OCI-LY1 (cell line): ENCODE results near the gene GCDH.

ENCODE experiments used
- H2AFZ ChIP-seq: fragments of 200-600 bp; sonication (generic), shearing (Covaris generic); 2 replicates; pipeline ENCODE4 v1.6.0; 2014; ENCODE audit warnings: antibody characterized with exemption, mild to moderate bottlenecking, low read length
- H3F3A ChIP-seq: fragments of 200-600 bp; sonication (generic), shearing (Covaris generic); 2 replicates; pipeline ENCODE4 v1.6.0; 2014; ENCODE audit warnings: mild to moderate bottlenecking, antibody characterized with exemption, low read length, moderate library complexity; ENCODE audit not compliant: insufficient read depth
- H3K27ac ChIP-seq: fragments of 200-600 bp; sonication (generic); 2 replicates; pipeline ENCODE4 v1.5.1; 2014; ENCODE audit warnings: low read length, mixed run types, mild to moderate bottlenecking, low read depth; ENCODE audit not compliant: poor library complexity, severe bottlenecking
- H3K27me3 ChIP-seq: fragments of 200-600 bp; sonication (generic); 2 replicates; pipeline ENCODE4 v1.6.0; 2014; ENCODE audit warnings: antibody characterized with exemption, mild to moderate bottlenecking, low read length, moderate library complexity; ENCODE audit not compliant: insufficient read depth
- H3K36me3 ChIP-seq: fragments of 200-600 bp; sonication (generic); 2 replicates; pipeline ENCODE4 v1.6.1; 2014; ENCODE audit warnings: mild to moderate bottlenecking, antibody characterized with exemption, low read length, moderate library complexity, mixed read lengths; ENCODE audit not compliant: insufficient read depth
- H3K4me1 ChIP-seq: fragments of 200-600 bp; sonication (generic); 2 replicates; pipeline ENCODE4 v1.5.1; 2014; ENCODE audit warnings: mild to moderate bottlenecking, low read length, moderate library complexity; ENCODE audit not compliant: insufficient read depth, severe bottlenecking
- H3K4me2 ChIP-seq: fragments of 200-600 bp; sonication (generic), shearing (Covaris generic); 2 replicates; pipeline ENCODE4 v1.6.1; 2014; ENCODE audit warnings: low read length
- H3K4me3 ChIP-seq: fragments of 200-600 bp; sonication (generic); 2 replicates; pipeline ENCODE4 v1.5.1; 2014; ENCODE audit warnings: low read length, low read depth, mild to moderate bottlenecking, mixed read lengths; ENCODE audit not compliant: poor library complexity, severe bottlenecking
- H3K79me2 ChIP-seq: fragments of 200-600 bp; shearing (Covaris generic); 2 replicates; pipeline ENCODE4 v1.6.1; 2016; ENCODE audit warnings: mixed run types, low read length, mixed read lengths; ENCODE audit not compliant: insufficient read depth
- H3K9ac ChIP-seq: fragments of 200-600 bp; sonication (generic), shearing (Covaris generic); 2 replicates; pipeline ENCODE4 v1.6.1; 2014; ENCODE audit warnings: mild to moderate bottlenecking, low read length, mixed read lengths
- H3K9me2 ChIP-seq: fragments of 200-600 bp; sonication (generic), shearing (Covaris generic); 2 replicates; pipeline ENCODE4 v1.6.1; 2014; ENCODE audit warnings: low read depth, mild to moderate bottlenecking, low read length, mixed read lengths
- H3K9me3 ChIP-seq: fragments of 200-600 bp; shearing (Covaris generic); 2 replicates; pipeline ENCODE4 v1.6.1; 2014; ENCODE audit warnings: low read length, mixed read lengths
- H4K20me1 ChIP-seq: fragments of 200-600 bp; sonication (generic), shearing (Covaris generic); 2 replicates; pipeline ENCODE4 v1.6.0; 2016; ENCODE audit warnings: mild to moderate bottlenecking, low read length; ENCODE audit not compliant: insufficient read depth
- CTCF ChIP-seq: fragments of 200-600 bp; sonication (generic), shearing (Covaris generic); IDR thresholded peaks from 2 replicates; pipeline ENCODE4 v1.5.1; 2017; ENCODE audit warnings: mild to moderate bottlenecking, antibody characterized with exemption, low read length, moderate library complexity, mixed read lengths
- EZH2 ChIP-seq: fragments of 200-600 bp; sonication (generic), shearing (Covaris generic); IDR thresholded peaks from 2 replicates; pipeline ENCODE4 v1.8.0; 2017; ENCODE audit warnings: borderline replicate concordance, mixed run types, mild to moderate bottlenecking, antibody characterized with exemption, low read length, moderate library complexity, mixed read lengths

Gene GCDH

GRCh38 chr19:12866416-12867119, 24.4 kb upstream of the GCDH start:
- Histone ChIP-seq H3K4me3 (no peak overlapping the region), H3K9me3 (no peaks in the 10 kb centered on the region), H3K9me2 (no peaks in the 10 kb centered on the region), H3F3A (no peaks in the 10 kb centered on the region), H4K20me1 (no peaks in the 10 kb centered on the region), H3K36me3 (0 out of 2 replicates have a peak, but pooled peaks cover 4% of the 10 kb centered on the region), H3K27me3 (no peaks in the 10 kb centered on the region), H3K4me2 (no peak overlapping the region), H3K9ac (no peak overlapping the region), H2AFZ (no peak overlapping the region), H3K27ac (no peak overlapping the region), H3K79me2 (no peaks in the 10 kb centered on the region), H3K4me1 (peaks cover 10% of the 10 kb centered on the region)
- TF ChIP-seq CTCF: no peak
- TF ChIP-seq EZH2: no peak

GRCh38 chr19:12867120-12868099, 23.6 kb upstream of the GCDH start:
- no peaks in the 10 kb centered on the region for H3F3A ChIP-seq
- H3K4me1 ChIP-seq: peaks cover 10% of the 10 kb centered on the region
- no peak overlapping the region for H3K27ac ChIP-seq
- H3K9ac ChIP-seq: peak overlapping the region; percentile 21; the same call in 1 of the 2 replicates
- no peaks in the 10 kb centered on the region for H3K79me2 ChIP-seq
- TF ChIP-seq EZH2 (no peak), CTCF (no peak; the same call in 1 of the 2 replicates)
- H2AFZ ChIP-seq: no peak overlapping the region
- peaks cover 6% of the 10 kb centered on the region; the same call in 1 of the 2 replicates for H3K36me3 ChIP-seq
- H4K20me1 ChIP-seq: no peaks in the 10 kb centered on the region
- H3K9me3 ChIP-seq: no peaks in the 10 kb centered on the region
- H3K4me3 ChIP-seq: peak overlapping the region; percentile 56
- no peaks in the 10 kb centered on the region for H3K27me3 ChIP-seq
- H3K9me2 ChIP-seq: no peaks in the 10 kb centered on the region
- peak overlapping the region; percentile 66 for H3K4me2 ChIP-seq

- no peaks in the 10 kb centered on the region for H3K9me3 ChIP-seq
- no peaks in the 10 kb centered on the region for H3K27me3 ChIP-seq
- H3K27ac ChIP-seq: no peak overlapping the region
- no peak overlapping the region for H3K4me2 ChIP-seq
- no peak for TF ChIP-seq CTCF
- no peak for TF ChIP-seq EZH2
- H3K4me3 ChIP-seq: no peak overlapping the region
- H2AFZ ChIP-seq: no peak overlapping the region
- H3K9ac ChIP-seq: no peak overlapping the region
- peaks cover 18% of the 10 kb centered on the region for H3K36me3 ChIP-seq
- no peaks in the 10 kb centered on the region for H3K79me2 ChIP-seq
- no peaks in the 10 kb centered on the region for H3K9me2 ChIP-seq
- H3F3A ChIP-seq: no peaks in the 10 kb centered on the region
- no peaks in the 10 kb centered on the region for H4K20me1 ChIP-seq
- H3K4me1 ChIP-seq: peaks cover 10% of the 10 kb centered on the region
These were observed 22.3 kb upstream of the GCDH start for GRCh38 chr19:12868540-12869112.
